Esophagus squamous epithelium (tissue), 5 donors: ENCODE data around the gene CHD2. TPM values are rescaled to one million over a fixed set of nuclear protein-coding genes. Genes with fewer than 3 reads are reported as not detected.

Experiments
- DNase-seq: peaks from one replicate; lab custom pipeline; 2025; lab: John Stamatoyannopoulos, UW
- H3K27ac ChIP-seq, 4 donors: fragments of 200-600 bp; sonication (generic); one replicate each; pipeline ENCODE4 v1.5.1; 2016 to 2019; ENCODE audit warnings: mild to moderate bottlenecking in 1 of 4
- H3K27me3 ChIP-seq, 4 donors: fragments of 200-600 bp; sonication (generic); 1 replicate in 3 of 4; 2 replicates in 1 of 4; pipeline versions ENCODE4 v1.5.1 to v1.6.0; 2017 to 2021; ENCODE audit warnings: antibody characterized with exemption in 1 of 4
- H3K36me3 ChIP-seq, 3 donors: fragments of 200-600 bp; sonication (generic); one replicate each; pipeline ENCODE4 v1.5.1; 2016 to 2019
- H3K4me1 ChIP-seq, 3 donors: fragments of 200-600 bp; sonication (generic); one replicate each; pipeline ENCODE4 v1.5.1; 2017 to 2019
- H3K4me3 ChIP-seq, 4 donors: fragments of 200-600 bp; sonication (generic); 1 replicate in 3 of 4; 2 replicates in 1 of 4; pipeline ENCODE4 v1.5.1; 2016 to 2019; ENCODE audit warnings: mild to moderate bottlenecking in 2 of 4, moderate library complexity in 1 of 4
- H3K9me3 ChIP-seq, 3 donors: fragments of 200-600 bp; sonication (generic); one replicate each; pipeline ENCODE4 v1.5.1; 2016 to 2019
- CTCF ChIP-seq, 6 experiments: fragments of 450-650 bp in 4 of 6; fragments of 200-600 bp in 2 of 6; sonication (generic) in 2 of 6; IDR thresholded peaks; one replicate each; pipeline ENCODE4 v1.5.1; 2016 to 2019; ENCODE audit warnings: antibody characterized with exemption in 6 of 6, mild to moderate bottlenecking in 4 of 6, moderate library complexity in 4 of 6
- POLR2A ChIP-seq, 4 donors: fragments of 450-650 bp; IDR thresholded peaks; one replicate each; pipeline ENCODE4 v1.6.1; 2017; ENCODE audit warnings: antibody characterized with exemption in 4 of 4, mild to moderate bottlenecking in 4 of 4, moderate library complexity in 3 of 4
- WGBS, 2 donors: methylation state at CpG; one replicate each; pipeline ENCODE4 v1.1.5; 2018; 5-methylcytosine and 5-hydroxymethylcytosine counted together
- intact Hi-C: fragments of 100-400 bp; cut with DNase I; formaldehyde crosslinking; loops from one replicate; pipeline ENCODE4 v1.15.0; 2022
- total RNA-seq, 4 donors: library from RNA; depleted of rRNA; stranded (reverse); fragments of >200 nt; gene quantifications; one replicate each; pipeline ENCODE4 v1.1.0, GENCODE V29; 2016
- donor health status: DM: yes; HTN: yes; CAD: no.

The CHD2 gene
- total RNA-seq, 4 donors from 2014 or later: 36.1 to 132 (median 74.8) TPM

DNA sequence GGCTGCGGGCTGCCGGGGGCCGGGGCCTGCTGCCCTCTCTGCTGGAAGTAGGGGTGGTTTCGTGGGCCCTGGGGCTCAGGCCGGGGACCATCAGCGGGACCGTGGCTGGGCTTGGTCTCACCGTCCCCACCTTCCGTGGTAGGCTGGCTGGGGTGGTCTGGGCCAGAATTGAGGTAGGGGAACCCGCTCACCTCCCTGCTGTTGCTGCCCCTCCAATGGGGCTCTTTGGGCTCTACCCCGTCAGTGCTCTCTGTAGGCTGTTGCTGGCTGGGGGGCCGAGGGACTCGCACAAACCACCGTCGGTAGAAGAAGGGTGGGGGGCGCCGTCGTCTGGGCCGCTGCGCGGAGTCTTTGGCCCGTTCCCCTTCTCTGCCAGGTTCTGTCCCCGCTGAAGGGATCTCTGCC lies 165.5 kb downstream of the CHD2 start:
- 83 to 87% methylated on average over 1 to 9 of the region's 23 CpGs for WGBS, 2 donors
- TF ChIP-seq POLR2A (IDR thresholded peaks at IDR 0.05): no peak
- no peak for TF ChIP-seq CTCF (IDR thresholded peaks at IDR 0.05)
- intact Hi-C loops: no loop called here

DNA sequence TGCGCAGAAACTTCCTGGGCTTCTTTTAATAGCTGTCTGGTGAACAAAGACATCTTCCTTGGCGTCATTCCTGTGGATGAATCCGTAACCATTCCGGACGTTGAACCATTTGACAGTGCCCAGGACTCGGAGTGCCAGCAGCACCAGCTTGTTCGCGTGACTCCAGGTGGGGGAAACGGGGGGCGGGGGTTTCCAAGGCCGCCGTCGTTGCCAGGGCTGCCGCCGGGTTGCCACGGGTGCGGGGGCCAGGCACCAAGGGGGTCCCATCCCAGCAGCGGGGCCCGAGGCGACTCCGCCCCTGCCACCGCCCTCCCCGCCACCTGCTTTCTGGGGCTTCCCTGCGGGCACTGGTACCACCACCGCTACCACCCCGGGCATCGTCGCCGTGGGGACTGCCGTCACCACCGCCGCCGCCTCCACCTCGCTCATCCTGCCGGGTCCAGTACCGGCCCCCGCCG lies 166.1 kb downstream of the CHD2 start:
- no peak for DNase-seq
- H3K4me3 ChIP-seq: no peak overlapping the region
- TF ChIP-seq CTCF (IDR thresholded peaks at IDR 0.05) (no peak), POLR2A (IDR thresholded peaks at IDR 0.05) (no peak)
- peaks cover 6 to 44% (median 10%) of the 10 kb centered on the region in 3 donors for H3K36me3 ChIP-seq
- H3K27ac ChIP-seq: peak overlapping the region; percentile 5 to 98 (median 52)
- no peaks in the 10 kb centered on the region for H3K9me3 ChIP-seq
- H3K27me3 ChIP-seq: peaks cover 0 to 4% (median 0%) of the 10 kb centered on the region in 4 donors
- peaks cover 52 to 99% (median 61%) of the 10 kb centered on the region in 3 donors for H3K4me1 ChIP-seq
- intact Hi-C loops: no loop called here
- 92 to 95% methylated on average over 12 to 27 of the region's 38 CpGs for whole genome bisulfite sequencing, 2 donors

More for the DNA sequence above, 165.5 kb downstream of the CHD2 start:
- Histone ChIP-seq H3K36me3 (peaks cover 6 to 48% (median 10%) of the 10 kb centered on the region in 3 donors), H3K27me3 (peaks cover 0 to 2% (median 0%) of the 10 kb centered on the region in 4 donors), H3K9me3 (no peaks in the 10 kb centered on the region), H3K27ac (peak overlapping the region in 2 of 4 donors; percentile 9 to 90), H3K4me1 (peaks cover 58 to 99% (median 65%) of the 10 kb centered on the region in 3 donors), H3K4me3 (no peak overlapping the region)
- DNase-seq: no peak

- no peak for DNase-seq
- Histone ChIP-seq H3K4me3 (peak overlapping the region in 1 of 4 donors; percentile 20), H3K27me3 (peaks cover 0 to 9% (median 0%) of the 10 kb centered on the region in 4 donors), H3K9me3 (no peaks in the 10 kb centered on the region), H3K4me1 (peaks cover 47 to 100% (median 57%) of the 10 kb centered on the region in 3 donors), H3K27ac (peak overlapping the region; percentile 25 to 98 (median 68)), H3K36me3 (peaks cover 6 to 44% (median 10%) of the 10 kb centered on the region in 3 donors)
- intact Hi-C loops: no loop called here
- 36 to 39% methylated on average over 7 of the region's 7 CpGs for WGBS, 2 donors
- TF ChIP-seq CTCF (IDR thresholded peaks at IDR 0.05): no peak
- no peak for TF ChIP-seq POLR2A (IDR thresholded peaks at IDR 0.05)
Observed at GRCh38 chr15:93066834-93067648, 166.9 kb downstream of the CHD2 start.

- TF ChIP-seq POLR2A (IDR thresholded peaks at IDR 0.05) (no peak), CTCF (IDR thresholded peaks at IDR 0.05) (no peak)
- no peak for DNase-seq
- Histone ChIP-seq H3K9me3 (no peaks in the 10 kb centered on the region), H3K27me3 (peaks cover 0 to 15% (median 0%) of the 10 kb centered on the region in 4 donors), H3K36me3 (peaks cover 6 to 44% (median 10%) of the 10 kb centered on the region in 3 donors), H3K27ac (peak overlapping the region; percentile 25 to 98 (median 68)), H3K4me3 (peak overlapping the region in 1 of 4 donors; percentile 20), H3K4me1 (peaks cover 47 to 100% (median 56%) of the 10 kb centered on the region in 3 donors)
- WGBS, 2 donors: 69% methylated on average over 4 of the region's 4 CpGs; no CpG with 5 or more reads in 1 of the 2 donors
- intact Hi-C loops: no loop called here
Observed at GRCh38 chr15:93067649-93068085, 167.5 kb downstream of the CHD2 start.
